HG02885 (cell line): Measurements from ENCODE around the gene DDX6.
A peak's percentile ranks its signal among the peaks of the same experiment; 100 is the strongest.
"Not testable (repeated sequence)": the region's sequence is repeated elsewhere in the genome, so short reads cannot be mapped to it uniquely, and the experiment has no call there.

Source experiments
- ATAC-seq: cut with Tn5 transposase; IDR thresholded peaks from one replicate; pipeline ENCODE4 v1.9.1; 2021; ENCODE audit warnings: mild to moderate bottlenecking; ENCODE audit not compliant: unreplicated experiment, poor library complexity

DDX6 gene

DNA sequence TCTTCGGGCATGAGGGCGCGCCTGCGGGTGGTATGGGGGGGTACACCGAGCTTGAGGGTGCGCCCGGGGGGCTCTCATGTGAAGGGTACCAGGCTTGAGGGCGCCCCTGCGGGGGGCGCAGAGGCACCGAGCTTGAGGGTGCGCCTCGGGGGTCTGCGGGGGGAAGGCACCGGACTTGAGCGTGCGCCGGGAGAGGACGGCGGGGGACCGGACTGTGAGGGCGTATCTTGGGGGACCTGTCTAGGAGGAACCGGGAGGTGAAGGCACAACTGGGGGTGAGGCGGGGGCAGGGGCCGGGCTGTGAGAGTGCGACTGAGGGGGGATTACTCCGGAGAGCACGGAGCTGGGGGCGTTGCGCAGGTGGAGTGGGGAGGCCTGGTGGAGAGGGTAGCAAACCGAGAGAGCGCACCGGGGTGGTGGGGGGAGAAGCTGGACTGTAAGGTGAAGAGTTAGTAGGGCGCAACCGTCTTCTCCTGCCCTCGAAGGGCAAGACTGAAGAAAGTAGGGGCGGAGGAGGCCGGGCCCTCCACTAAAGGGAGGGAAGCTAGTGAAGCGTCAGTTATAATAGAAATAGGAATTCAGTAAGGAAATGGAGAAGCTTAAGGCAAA, 1.1 kb upstream of the DDX6 start:
- no peak for ATAC-seq

DNA sequence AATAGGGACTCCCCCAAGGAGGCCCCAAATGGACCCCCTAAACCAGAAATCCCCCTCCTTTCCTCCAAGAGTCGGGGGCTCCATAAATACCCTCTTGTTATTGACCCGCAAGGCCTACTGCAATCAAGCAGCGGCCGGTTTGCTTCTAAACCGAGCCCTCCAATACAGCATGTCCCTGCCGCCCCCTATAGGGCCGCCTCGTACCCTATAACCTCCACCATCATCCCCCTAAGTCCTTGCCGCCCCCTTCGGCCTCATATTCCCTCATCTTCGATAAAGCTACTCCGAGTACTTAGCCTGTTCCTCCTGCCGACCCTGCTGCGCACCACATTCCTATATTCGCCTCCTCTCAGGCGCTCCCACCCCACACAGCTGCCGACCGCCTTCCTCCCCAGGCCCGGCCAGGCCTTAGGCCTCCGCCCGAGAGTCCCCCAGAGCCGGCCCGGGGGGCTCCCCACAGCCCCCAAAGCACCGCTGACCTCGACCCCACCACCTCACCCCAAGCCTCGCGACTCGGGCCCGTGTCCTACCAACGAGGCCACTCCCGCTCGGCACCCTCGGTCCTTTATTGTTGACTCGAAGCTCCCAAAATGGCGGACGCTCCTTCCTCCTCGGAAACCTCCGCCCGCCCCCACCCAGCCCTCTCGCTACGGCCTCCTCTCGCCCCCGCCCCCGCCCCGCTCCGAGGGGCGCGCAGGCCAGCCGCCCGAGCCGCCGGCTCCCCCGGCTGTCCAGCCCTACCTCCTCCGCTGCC, 430 bp downstream of the DDX6 start:
- peak; percentile 27 for ATAC-seq

DNA sequence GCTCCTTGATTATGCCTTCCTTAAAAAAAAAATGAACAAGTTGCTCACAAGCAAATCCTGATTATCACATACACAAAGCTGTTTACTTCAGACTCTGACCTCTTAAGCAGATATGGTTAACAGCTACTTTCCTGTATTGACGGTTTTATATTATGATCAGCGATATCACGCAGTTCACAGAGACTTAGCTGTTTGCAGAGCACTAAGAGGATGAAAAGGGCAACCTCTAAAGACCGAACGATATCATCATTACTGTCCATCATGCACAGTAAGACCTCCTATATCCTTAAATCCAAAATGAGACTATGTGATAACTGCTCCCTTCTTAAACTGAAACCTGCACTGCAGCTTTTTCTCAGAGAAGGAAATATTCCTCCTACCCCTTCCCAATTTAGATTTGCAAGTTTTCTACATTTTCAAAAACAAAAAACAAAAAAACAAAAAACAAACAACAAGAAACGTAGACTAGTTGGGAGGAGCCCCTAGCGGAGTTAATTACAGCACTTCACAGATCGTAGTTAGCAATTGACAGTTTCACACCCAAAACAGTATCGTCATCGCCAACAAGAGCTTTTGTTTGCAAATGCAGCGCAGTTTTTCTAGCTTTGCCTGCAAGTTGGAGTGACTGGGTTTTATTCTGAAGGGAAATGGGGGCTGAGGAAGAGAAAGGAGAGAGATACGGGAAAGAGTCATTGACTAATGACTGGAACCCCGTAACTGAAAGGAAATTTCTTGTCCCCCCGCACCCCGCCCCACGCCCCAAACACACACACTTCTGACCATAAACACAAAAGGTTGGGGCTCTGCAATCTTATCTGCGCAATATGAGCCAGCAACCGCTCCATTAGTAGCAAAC, 1.2 kb downstream of the DDX6 start:
- no peak for ATAC-seq

DNA sequence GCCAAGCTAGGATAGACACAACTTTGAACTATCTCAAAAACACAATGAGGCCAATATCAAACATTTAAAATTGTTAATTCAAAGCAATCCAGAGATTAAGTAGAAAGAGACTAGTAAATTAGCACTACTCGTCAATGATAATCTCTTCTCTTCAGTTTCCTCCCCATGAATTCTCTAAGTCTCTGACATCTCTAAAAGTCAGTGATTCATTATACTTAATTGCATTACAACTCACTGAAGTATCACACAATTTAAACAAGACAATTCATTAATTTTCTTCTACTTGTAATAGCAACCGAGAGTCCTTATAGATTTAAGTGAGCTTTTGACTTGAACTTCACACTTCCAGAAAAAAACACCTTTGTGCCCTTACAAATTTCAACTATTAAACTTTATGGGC, 4.3 kb downstream of the DDX6 start:
- no peak for ATAC-seq

DNA sequence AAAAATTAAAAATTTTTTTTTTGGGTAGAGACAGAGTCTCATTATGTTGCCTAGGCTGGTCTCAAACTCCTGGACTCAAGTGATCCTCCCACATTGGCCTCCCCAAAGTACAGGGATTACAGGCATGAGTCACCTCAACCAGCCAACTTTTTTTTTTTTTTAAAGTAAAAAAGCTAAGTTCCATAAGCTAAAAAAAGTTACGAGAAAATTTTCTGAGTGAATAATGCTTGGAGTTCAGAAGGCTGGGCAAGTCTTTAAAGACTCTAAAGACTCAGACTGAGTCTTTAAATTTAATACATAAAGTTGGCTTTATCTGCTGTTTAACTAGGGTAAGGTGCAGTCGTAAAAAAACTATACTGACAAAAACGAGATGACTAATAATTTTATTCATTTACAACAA, 5.6 kb downstream of the DDX6 start:
- ATAC-seq, result no peak

DNA sequence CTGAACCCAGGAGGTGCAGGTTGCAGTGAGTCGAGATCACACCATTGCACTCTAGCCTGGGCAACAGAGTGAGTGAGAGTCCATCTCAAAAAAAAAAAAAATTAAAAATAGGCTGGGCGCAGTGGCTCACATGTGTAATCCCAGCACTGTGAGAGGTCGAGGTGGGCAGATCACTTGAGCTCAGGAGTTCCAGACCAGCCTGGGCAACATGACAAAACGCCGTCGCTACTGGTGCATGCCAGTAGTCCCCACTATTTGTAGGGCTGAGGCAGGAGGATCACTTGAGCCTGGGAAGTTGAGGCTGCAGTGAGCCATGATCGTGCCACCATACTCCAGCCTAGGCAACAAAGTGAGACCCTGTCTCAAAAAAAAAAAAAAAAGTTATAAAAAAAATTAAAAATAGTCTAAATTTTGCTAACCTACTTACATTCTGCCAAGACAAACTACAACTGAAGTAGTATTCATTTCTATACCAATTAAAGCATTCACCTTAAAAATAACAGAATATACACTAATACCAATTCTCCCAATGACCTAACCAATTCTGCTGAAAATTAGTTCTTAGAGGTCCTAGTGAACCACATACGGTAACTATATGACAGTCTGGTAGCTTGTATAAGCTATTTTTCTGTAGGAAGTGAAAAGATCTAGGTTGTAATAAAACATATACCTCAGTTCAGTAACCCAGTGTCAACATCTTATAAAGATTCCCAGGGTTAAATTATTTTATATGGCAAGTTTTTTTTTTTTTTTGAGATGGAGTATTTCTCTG, 7.1 kb downstream of the DDX6 start:
- ATAC-seq, result no peak

DNA sequence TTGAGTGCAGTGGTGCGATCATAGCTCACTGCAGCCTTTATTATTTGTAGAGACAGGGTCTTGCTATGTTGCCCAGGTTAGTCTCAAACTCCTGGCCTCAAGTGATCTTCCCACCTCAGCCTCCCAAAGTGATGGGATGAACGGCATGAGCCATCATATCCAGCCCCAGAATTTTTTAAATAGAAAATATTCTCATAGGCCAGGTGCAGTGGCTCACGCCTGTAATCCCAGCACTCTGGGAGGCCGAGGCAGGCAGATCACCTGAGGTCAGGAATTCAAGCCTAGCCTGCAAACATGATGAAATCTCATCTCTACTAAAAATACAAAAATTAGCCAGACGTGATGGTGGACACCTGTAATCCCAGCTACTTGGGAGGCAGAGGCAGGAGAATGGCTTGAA, 7.6 kb downstream of the DDX6 start:
- ATAC-seq, result not testable (repeated sequence)

DNA sequence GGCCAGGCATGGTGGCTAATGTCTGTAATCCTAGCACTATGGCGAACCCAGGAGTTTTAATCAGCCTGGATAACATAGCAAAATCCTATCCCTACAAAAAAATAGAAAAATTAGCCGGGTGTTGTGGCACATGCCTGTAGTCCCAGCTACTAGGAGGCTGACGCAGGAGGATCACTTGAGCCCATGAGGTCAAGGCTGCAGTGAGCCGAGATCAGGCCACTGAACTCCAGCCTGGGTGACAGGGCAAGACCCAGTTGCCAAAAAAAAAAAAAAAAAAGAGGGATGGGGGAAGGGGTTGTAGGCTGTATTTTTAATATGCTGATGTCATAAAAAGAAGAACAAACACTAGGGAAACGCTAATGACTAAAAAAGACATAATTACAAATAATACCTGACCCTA, 12.1 kb downstream of the DDX6 start:
- no peak for ATAC-seq

DNA sequence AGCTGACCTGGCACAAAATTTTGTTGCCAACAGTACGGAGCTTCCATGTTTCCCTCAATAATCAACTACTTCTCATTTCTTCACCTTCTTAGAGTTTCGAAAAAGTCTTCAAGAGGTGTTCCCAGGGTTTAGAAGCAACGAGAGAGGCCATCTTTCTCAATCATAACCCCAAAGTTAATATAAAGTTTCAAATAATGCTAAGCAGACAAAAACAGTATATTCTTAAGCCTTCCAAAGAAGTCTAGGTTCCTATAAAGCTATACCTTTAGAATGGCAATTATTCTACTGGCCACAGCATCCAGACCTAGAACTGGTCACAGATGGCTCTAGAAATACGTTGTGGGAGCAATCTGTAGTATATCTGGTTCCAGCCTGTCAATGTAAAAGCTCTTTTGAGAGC, 16.9 kb downstream of the DDX6 start:
- ATAC-seq, result no peak

DNA sequence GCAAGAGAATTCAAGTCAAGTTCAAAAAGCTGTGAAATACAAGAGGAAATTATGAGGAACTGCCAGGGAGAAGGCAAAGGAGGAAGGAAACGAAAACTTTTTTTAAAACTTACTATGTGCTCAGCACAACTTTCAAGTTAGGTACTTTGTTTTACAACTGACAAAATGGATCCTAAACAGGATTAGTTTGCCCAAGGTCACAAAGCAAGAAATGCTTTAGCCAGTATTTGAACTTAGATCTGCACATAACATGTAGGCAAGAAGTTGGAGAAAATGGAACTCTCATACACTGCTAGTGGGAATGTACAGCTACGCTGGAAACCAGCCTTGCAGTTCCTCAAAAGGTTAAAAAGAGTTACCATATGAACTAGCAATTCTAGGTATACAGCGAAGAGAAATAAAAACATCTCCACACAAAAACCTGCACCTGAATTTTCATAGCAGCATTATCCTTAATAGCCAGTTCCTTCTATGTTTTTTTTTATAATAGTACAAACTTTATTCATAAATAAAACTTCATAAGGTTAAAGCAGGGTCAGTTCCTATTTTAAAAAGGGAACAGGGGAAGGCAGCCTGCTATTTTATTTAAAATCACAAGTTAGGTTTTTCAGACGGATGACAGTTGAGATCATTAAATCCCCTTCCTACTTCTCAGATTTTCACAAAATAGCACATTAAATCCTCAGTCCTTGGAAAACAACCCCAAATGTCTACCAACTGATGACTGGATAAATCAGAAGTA, 19.2 kb downstream of the DDX6 start:
- no peak for ATAC-seq

DNA sequence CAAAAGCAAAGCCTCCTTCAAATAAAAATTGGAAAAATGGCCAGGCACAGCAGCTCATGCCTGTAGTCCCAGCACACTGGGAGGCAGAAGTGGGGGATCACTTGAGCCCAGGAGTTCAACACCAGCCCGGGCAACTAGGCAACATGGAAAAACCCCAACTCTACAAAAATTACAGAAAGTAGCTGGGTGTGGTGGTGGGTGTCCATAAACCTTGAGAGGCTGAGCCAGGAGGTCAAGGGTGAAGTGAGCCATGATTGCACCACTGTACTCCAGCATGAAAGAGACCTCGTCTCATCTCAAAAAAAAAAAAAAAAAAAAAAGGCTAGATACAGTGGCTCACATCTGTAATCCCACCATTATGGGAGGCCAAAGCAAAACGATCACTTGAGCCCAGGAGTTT, 22.3 kb downstream of the DDX6 start:
- no peak for ATAC-seq

DNA sequence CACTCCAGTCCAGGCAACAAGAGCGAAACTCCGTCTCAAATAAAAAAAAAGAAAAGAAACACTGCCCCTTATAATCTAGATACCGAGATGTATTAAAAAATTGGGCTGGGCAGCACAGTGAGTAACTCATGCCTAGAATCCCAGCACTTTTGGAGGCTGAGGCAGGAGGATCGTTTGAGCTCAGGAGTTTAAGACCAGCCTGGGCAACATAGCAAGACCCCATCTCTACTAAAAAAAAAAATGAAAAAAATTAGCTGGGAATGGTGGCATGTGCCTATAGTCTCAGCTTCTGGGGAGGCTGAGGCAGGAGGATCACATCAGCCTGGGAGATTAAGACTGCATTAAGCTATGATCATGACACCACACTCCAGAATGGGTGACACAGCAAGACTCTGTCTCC, 24.9 kb downstream of the DDX6 start:
- ATAC-seq, result no peak

DNA sequence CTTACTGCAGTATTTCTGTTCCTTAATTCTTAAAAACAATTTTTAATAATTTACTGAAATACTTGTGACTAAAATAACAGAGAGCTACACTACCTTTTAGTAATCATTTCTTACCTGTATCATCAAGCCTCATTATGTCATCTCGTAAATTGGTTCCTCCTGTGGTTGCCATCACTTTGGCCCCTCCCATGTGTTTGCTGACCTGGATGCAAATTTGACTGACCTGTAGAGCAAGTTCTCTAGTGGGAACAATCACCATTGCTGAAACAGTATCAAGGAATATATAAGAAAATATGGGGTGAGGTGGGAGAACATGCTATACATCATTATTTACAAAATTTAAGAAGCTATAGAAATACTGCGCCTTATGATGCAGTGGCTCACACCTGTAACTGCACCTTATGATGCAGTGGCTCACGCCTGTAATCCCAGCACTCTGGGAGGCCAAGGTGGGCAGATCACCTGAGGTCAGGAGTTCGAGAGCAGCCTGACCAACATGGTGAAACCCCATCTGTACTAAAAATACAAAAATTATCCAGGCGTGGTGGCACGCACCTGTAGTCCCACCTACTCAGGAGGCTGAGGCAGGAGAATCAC, 25.8 kb downstream of the DDX6 start:
- not testable (repeated sequence) for ATAC-seq

DNA sequence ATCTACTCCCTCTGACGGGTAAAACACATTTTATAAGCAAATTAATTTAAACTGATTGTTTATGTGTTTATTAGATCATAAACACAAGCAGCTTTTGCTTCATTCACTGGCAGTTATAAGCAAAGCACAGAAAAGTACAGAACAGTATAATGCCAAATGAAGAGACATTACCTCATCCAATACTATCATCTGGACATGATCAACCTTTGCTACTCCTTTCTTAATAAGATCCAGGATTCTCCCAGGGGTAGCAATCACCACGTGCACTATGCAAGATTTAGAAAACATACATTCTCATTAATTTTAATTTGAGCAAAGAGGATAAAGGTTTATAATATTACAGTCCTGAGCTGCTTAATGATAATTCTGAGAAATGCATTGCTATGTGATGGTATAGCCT, 27.9 kb downstream of the DDX6 start:
- ATAC-seq, result no peak

DNA sequence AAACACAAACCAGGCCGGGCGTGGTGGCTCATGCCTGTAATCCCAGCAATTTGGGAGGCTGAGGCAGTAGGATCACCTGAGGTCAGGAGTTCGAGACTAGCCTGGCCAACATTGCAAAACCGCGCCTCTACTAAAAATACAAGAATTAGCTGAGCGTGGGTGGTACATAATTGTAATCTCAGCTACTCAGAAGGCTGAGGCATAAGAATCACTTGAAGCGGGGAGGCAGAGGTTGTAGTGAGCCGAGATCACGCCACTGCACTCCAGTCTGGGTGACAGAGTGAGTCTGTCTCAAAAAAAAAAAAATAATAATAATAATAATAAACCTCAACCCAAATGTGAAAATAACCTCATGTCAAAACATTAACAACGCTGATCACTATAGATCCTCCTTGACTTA, 29.0 kb downstream of the DDX6 start:
- ATAC-seq, result not testable (repeated sequence)

DNA sequence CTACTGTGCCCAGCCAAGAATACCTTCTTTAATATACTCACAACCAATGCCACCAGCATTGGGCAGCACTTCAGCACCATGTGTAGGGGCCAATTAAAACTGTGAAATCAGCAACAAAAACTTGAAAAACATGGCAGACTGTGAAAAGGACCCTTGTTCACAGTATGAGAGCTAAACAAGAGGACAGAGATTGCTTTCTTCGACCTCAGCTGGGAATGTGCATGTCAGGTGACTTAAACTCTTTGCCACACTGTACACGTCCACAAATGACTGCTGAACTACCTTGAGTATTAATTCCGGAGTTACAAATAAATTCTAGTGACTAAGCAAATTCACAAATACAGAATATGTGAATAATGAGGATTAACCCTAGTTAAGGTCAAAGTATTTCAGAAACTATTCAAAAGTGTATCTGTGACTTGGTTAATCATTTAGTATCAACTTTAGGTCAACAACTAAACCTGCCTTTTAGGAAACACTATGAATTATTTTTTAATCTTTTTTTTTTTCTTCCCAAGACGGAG, 33.0 kb downstream of the DDX6 start:
- no peak for ATAC-seq

DNA sequence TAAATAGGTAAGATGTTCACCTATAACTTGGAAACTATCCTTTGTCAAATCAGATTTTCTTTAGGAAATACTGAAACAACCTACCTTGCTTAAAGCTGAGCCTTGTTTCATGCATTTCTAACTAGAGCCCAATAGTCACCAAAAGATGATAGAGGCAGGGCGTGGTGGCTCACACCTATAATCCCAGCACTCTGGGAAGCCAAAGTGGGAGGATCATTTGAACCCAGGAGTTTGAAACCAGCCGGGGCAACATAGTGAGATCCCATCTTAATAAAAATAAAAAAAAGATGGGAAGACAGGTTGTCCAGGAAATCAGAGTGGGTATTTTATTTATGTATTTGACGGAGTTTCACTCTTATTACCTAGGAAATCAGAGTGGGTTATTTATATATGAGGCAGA, 38.3 kb downstream of the DDX6 start:
- no peak for ATAC-seq

DNA sequence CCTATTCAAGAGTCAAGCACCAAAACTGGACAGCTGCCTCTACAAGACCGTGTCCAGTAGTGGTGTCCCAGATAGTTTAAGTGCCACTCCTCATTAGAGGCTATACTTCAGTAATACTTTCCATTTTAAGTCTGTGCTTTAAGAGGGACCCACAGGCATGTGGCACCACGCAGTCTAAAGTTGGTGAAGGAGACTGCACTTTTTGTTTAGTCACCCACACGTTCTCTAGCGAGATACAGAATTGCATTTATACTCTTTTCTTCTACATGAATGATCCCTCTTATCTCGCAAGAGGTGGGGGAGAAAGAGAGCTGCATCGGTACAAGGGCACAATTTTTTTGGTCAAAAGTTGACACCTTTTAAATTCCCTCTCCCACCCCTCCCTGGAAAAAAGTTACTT, 41.5 kb downstream of the DDX6 start:
- ATAC-seq, result no peak

DNA sequence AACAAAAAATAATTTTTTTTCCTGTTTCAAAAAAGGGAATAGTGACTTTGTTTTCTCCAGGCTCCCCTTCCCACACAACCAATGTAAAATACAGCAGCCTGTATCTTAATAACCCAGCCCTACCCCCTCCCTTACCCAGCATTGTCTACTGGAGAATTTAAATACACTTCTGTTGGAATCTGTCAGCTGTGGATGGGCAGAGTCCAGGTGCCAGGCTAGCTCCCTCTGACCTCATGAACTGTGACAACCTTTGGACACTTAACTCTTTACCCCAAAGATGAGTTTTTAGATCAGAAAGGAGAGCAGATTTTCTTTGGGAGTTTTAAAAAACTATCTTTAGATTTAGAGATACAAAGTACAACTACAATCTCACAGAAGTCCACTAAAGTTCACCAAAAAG, 42.9 kb downstream of the DDX6 start:
- no peak for ATAC-seq
